Loucy (cell line): ENCODE measurements around the gene DNAI1.

Experiments used
- H2AFZ ChIP-seq: fragments of 200-600 bp; sonication (generic); 2 replicates; pipeline ENCODE4 v1.6.0; 2016; ENCODE audit warnings: antibody characterized with exemption, mild to moderate bottlenecking, low read length, moderate library complexity
- H3F3A ChIP-seq: fragments of 200-600 bp; 2 replicates; pipeline ENCODE4 v1.6.0; 2016; ENCODE audit warnings: antibody characterized with exemption, low read depth, mild to moderate bottlenecking
- H3K27me3 ChIP-seq: fragments of 200-600 bp; sonication (generic); 2 replicates; pipeline ENCODE4 v1.6.1; 2014; ENCODE audit warnings: low read length, mild to moderate bottlenecking; ENCODE audit not compliant: insufficient read depth, poor library complexity, severe bottlenecking
- H3K36me3 ChIP-seq: fragments of 200-600 bp; sonication (generic); 2 replicates; pipeline ENCODE4 v1.6.1; 2016; ENCODE audit warnings: low read length; ENCODE audit not compliant: insufficient read depth
- H3K4me1 ChIP-seq: fragments of 200-600 bp; sonication (generic); 2 replicates; pipeline ENCODE4 v1.5.1; 2014; ENCODE audit warnings: low read length, mild to moderate bottlenecking; ENCODE audit not compliant: insufficient read depth, poor library complexity, severe bottlenecking
- H3K4me2 ChIP-seq: fragments of 200-600 bp; sonication (generic); 2 replicates; pipeline ENCODE4 v1.6.0; 2014; ENCODE audit warnings: antibody characterized with exemption, low read length, low read depth, mild to moderate bottlenecking; ENCODE audit not compliant: poor library complexity, severe bottlenecking
- H3K4me3 ChIP-seq: fragments of 200-600 bp; sonication (generic); 2 replicates; pipeline ENCODE4 v1.5.1; 2014; ENCODE audit warnings: low read length, mild to moderate bottlenecking, mixed read lengths; ENCODE audit not compliant: poor library complexity, severe bottlenecking
- H3K79me2 ChIP-seq: fragments of 200-600 bp; sonication (generic); 2 replicates; pipeline ENCODE4 v1.6.1; 2014; ENCODE audit warnings: low read length; ENCODE audit not compliant: insufficient read depth
- H3K9ac ChIP-seq: fragments of 200-600 bp; sonication (generic); 2 replicates; pipeline ENCODE4 v1.6.0; 2014; ENCODE audit warnings: mild to moderate bottlenecking, low read depth, low read length, moderate library complexity; ENCODE audit not compliant: poor library complexity, severe bottlenecking
- H3K9me2 ChIP-seq: fragments of 200-600 bp; sonication (generic); replicated peaks from 2 replicates; pipeline ENCODE4 v1.6.1; 2016; ENCODE audit warnings: low read depth, low read length, mixed read lengths
- H3K9me3 ChIP-seq: fragments of 200-600 bp; sonication (generic); 2 replicates; pipeline ENCODE4 v1.6.1; 2014; ENCODE audit warnings: mild to moderate bottlenecking, antibody characterized with exemption, low read length, low read depth; ENCODE audit not compliant: insufficient read depth
- H4K20me1 ChIP-seq: fragments of 200-600 bp; sonication (generic); 2 replicates; pipeline ENCODE4 v1.6.0; 2014; ENCODE audit warnings: antibody characterized with exemption, low read length, mild to moderate bottlenecking; ENCODE audit not compliant: insufficient read depth, poor library complexity, severe bottlenecking
- EZH2phosphoT487 ChIP-seq: fragments of 200-600 bp; IDR thresholded peaks from 2 replicates; pipeline ENCODE4 v1.6.1; 2018; ENCODE audit warnings: antibody characterized with exemption, mild to moderate bottlenecking, moderate library complexity, borderline replicate concordance
- TF ChIP-seq, protein P1 (sequence below): fragments of 200-600 bp; sonication (generic); conservative IDR thresholded peaks from 2 replicates; pipeline ENCODE4 v1.5.1; 2014; ENCODE audit warnings: mild to moderate bottlenecking, antibody characterized with exemption, low read length

The DNAI1 gene

GRCh38 chr9:34490360-34490759 is 31.8 kb downstream of the DNAI1 start:
- Histone ChIP-seq H3F3A (no peaks in the 10 kb centered on the region), H3K9me2 (no peaks in the 10 kb centered on the region), H3K4me1 (no peaks in the 10 kb centered on the region), H3K79me2 (no peaks in the 10 kb centered on the region), H4K20me1 (no peaks in the 10 kb centered on the region), H3K9me3 (no peaks in the 10 kb centered on the region), H3K4me2 (no peak overlapping the region), H3K36me3 (no peaks in the 10 kb centered on the region), H3K27me3 (no peaks in the 10 kb centered on the region), H3K9ac (no peak overlapping the region), H3K4me3 (no peak overlapping the region), H2AFZ (no peak overlapping the region)
- TF ChIP-seq EZH2phosphoT487 = no peak
- TF ChIP-seq, protein P1, sequence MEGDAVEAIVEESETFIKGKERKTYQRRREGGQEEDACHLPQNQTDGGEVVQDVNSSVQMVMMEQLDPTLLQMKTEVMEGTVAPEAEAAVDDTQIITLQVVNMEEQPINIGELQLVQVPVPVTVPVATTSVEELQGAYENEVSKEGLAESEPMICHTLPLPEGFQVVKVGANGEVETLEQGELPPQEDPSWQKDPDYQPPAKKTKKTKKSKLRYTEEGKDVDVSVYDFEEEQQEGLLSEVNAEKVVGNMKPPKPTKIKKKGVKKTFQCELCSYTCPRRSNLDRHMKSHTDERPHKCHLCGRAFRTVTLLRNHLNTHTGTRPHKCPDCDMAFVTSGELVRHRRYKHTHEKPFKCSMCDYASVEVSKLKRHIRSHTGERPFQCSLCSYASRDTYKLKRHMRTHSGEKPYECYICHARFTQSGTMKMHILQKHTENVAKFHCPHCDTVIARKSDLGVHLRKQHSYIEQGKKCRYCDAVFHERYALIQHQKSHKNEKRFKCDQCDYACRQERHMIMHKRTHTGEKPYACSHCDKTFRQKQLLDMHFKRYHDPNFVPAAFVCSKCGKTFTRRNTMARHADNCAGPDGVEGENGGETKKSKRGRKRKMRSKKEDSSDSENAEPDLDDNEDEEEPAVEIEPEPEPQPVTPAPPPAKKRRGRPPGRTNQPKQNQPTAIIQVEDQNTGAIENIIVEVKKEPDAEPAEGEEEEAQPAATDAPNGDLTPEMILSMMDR = no peak

GRCh38 chr9:34490760-34491159 is 32.2 kb downstream of the DNAI1 start:
- Histone ChIP-seq H3K4me1 (no peaks in the 10 kb centered on the region), H4K20me1 (no peaks in the 10 kb centered on the region), H3K4me3 (no peak overlapping the region), H3K27me3 (no peaks in the 10 kb centered on the region), H3K36me3 (no peaks in the 10 kb centered on the region), H3K9me3 (no peaks in the 10 kb centered on the region), H3K4me2 (no peak overlapping the region), H2AFZ (no peak overlapping the region), H3F3A (no peaks in the 10 kb centered on the region), H3K9me2 (no peaks in the 10 kb centered on the region), H3K79me2 (no peaks in the 10 kb centered on the region), H3K9ac (no peak overlapping the region)
- TF ChIP-seq EZH2phosphoT487 = no peak
- TF ChIP-seq, protein P1 = no peak

GRCh38 chr9:34491596-34491995 is 33.0 kb downstream of the DNAI1 start:
- H3K27me3 ChIP-seq = no peaks in the 10 kb centered on the region
- no peak overlapping the region for H3K4me3 ChIP-seq
- no peaks in the 10 kb centered on the region for H3K36me3 ChIP-seq
- no peaks in the 10 kb centered on the region for H3K4me1 ChIP-seq
- no peaks in the 10 kb centered on the region for H3F3A ChIP-seq
- TF ChIP-seq EZH2phosphoT487 = no peak
- TF ChIP-seq, protein P1 = no peak
- H3K79me2 ChIP-seq = no peaks in the 10 kb centered on the region
- no peaks in the 10 kb centered on the region for H3K9me2 ChIP-seq
- no peak overlapping the region for H3K4me2 ChIP-seq
- H4K20me1 ChIP-seq = no peaks in the 10 kb centered on the region
- H3K9me3 ChIP-seq = no peaks in the 10 kb centered on the region
- H2AFZ ChIP-seq = no peak overlapping the region
- H3K9ac ChIP-seq = no peak overlapping the region
